NCI-H69 (cell line): ENCODE results near the gene ADAM15.

ENCODE experiments used
- DNase-seq: peaks from one replicate; lab custom pipeline; 2025; lab: John Stamatoyannopoulos, UW

ADAM15 gene

DNA sequence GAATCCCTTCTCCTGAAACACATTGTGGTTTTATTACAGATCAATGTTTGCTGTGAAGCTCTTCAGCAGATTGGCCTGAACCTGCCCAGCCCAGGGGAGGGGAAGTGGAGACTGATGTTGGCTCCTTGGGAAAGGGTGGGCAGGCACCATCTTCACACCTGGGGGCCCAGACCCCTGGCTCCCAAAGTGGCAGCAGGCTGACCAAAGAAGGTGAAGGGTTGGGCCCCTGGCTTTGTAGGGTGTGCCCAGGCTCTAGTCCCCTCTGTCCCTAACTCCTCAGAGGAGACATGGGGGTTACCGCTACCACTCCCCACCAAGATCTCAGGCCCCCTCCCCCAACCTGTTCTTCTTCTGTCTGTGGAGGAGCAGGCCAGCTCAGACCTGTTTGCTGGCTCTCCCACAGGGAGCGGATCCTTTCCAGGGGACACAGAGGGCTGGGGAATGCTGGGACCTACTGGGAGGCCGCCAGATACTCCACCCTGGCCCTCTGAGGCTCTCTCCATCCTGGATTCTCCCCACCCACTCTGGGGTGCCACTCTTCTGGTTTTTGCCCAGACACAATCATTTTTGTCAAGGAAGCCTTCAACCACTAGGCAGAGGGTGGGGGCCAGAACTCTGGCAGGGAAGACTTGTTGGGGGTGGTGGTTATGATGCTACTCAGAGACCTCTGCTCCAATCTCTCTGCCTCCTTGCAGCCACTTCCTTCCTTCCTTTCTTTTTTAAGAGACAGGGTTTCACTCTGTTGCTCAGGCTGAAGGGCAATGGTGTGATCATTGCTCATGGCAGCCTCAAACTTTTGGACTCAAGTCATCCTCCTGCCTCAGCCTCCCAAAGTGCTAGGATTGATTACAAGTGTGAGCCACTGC, 22.5 kb downstream of the ADAM15 start:
- no peak for DNase-seq

DNA sequence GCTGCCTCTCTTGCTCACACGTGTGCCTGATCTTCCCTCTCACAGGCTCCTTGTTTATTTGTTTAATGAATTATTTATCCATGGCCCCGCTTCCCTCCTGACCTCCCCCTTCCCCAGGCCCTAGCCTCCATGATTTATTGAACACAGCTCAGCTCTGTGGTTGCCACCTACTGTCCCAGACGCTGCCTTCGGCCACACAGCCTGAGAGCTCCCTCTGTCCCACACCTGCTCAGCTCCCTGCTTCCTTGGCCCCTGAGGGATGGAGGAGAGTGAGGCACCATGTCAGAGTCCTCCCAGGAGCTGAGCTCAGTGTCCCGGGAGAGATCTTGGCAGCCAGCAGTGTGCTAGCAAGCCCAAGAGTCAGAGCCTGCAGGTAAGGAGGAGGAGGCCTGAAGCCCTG, 24.4 kb downstream of the ADAM15 start:
- peak; percentile 32 for DNase-seq

GRCh38 chr1:155076371-155076770, 25.3 kb downstream of the ADAM15 start:
- DNase-seq: peak; percentile 25

DNA sequence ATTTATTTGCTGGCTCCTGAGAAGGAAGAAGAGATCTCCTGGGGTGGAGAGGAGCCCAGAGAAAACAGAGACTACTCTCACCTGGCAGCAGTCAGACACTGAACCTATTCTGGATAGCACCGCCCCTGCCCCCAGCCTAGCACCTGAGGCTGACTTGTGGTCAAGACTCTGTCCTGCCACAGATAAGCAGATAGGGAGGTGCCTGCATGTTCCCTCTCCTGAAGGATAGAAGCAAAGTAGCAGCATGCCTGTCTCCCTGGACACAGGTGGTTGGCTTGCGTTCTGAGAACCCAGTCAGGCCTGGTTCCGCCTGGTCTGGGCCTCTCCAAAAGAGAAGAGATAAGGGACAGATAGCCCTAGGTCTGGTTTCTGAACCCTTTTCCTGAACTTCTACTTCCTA, 26.2 kb downstream of the ADAM15 start:
- no peak for DNase-seq

GRCh38 chr1:155077758-155078445, 26.8 kb downstream of the ADAM15 start:
- peak; percentile 79 for DNase-seq

DNA sequence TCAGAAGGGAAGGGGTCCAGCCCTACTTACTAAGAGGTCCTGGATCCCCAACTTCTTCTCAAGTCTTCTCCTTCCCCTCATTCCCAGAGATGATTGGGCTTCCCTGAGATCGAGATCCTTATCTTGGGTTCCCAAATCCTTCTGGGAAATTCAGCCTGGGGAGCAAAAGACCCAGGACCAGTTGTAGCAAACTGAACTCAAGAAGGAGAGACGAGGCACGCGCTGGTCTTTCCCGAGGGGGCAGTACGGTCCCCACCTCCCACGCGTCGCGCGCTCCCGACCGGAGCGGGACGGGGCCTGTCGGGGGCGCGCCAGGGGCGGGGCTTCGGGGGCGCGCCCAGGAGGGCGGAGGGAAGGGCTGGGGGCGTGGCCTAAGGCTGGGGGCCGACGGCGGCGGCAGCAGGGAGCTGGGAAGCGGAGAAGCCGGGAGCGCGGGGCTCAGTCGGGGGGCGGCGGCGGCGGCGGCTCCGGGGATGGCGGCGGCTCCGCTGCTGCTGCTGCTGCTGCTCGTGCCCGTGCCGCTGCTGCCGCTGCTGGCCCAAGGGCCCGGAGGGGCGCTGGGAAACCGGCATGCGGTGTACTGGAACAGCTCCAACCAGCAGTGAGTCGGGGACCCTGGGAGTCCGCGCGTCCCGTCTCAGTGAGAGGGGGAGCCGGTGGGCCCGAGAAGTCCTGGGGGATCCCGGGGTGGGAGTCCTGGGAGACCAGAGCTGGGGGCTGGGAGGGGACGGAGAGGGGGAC, 27.5 kb downstream of the ADAM15 start, which contains the start of gene EFNA3:
TSS of gene EFNA3 (plus strand) at position 369 of the 741 bp plus-strand sequence. CDS start at position 474, 105 bp downstream.
- DNase-seq: peak; percentile 92

DNA sequence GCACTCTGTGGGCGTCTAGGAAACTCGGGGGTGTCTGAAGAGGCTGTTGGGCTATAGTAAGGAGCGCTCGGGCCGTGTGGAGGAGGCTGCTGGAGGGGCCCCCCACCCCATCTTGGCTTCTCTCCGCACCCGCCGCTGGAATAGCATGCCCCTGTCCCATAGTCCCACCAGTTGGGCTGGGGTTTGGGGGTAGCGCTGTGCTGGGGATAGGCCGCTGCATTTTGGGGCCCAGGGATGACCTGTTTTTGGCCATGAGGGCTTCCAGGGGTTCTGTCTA, 28.0 kb downstream of the ADAM15 start:
- no peak for DNase-seq

- peak; percentile 64 for DNase-seq
Observed at GRCh38 chr1:155079487-155080311, 28.6 kb downstream of the ADAM15 start.

- DNase-seq: peak; percentile 86
Observed at GRCh38 chr1:155080312-155081228, 29.5 kb downstream of the ADAM15 start.

- peak; percentile 76 for DNase-seq
Observed at GRCh38 chr1:155081472-155082300, 30.6 kb downstream of the ADAM15 start.

DNA sequence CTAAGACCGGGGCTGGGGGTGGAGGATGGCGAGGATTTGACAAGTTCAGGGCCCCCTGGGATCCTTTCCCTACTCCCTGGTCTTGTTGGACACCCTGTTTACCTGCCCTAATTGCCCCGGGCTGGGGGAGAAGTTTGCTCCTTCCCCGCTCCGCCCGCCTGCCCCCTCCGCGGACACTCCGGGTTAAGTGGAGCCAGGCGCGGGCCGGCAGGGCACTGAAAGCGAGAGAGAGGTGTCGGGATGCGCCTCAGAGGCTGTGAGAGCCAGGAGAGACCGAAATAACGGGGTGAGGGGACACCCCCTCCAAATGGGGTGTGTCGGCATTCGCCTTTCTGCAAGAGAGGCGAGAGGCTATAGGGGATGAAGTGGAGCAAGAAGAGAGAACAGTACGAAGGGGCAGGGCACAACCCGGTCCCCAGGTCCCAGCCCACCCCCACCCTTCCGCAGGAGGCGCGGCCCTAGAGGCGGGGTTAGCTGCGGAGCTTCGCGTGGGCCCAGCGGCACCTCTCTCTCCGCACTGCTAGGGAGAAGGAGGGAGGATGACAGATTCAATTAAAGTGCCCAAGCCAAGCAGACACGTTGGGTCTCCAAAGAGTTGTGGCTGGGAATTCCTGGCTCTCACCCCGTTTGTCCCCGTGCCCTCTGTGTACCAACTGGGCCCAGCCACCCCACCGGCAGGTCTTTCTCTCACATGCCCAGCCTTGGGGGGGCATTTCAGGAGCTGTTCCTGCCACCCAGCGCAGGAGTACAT, 31.4 kb downstream of the ADAM15 start:
- peak; percentile 57 for DNase-seq

GRCh38 chr1:155083052-155083541, 32.0 kb downstream of the ADAM15 start:
- no peak for DNase-seq

DNA sequence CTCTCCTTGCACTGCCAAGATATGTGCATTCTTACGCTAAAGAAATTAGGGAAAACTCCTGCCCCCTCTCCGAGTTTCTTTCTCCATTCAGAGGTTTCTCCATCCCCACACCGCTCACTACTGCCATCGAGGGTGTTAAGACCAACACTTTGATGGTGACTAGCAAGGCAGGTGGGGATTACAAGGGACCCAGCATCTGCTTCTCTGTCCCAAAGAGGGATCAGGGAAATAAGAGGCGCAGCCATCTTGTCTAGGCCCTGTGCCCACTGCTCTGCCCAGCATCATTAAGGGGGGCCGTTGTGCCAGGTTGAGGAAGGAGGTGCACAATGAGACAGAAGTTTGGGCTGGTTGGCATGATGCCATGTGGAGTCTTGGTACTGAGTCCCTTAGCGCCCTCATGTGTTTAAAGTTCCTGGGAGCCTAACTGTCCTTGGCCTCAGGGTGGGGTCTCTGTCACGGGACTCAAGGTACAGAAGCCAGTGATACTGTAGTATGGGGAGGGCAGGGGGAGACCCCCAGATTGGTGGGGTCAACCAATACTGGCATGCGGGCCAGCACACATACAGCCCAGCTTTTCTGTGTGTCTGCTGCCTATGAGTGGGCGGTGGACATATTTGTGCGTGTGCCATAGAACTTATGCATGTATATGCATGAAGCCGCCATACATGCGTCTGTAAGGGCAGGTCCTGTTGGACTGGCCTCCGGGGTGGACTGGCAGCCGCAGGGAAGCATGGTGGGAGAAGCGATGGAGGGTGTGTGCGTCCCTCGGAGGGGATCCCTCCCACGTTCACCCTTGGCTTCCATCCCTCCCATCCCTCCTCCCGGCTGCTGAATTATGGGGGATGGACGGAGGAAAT, 33.0 kb downstream of the ADAM15 start:
- DNase-seq: peak; percentile 72

DNA sequence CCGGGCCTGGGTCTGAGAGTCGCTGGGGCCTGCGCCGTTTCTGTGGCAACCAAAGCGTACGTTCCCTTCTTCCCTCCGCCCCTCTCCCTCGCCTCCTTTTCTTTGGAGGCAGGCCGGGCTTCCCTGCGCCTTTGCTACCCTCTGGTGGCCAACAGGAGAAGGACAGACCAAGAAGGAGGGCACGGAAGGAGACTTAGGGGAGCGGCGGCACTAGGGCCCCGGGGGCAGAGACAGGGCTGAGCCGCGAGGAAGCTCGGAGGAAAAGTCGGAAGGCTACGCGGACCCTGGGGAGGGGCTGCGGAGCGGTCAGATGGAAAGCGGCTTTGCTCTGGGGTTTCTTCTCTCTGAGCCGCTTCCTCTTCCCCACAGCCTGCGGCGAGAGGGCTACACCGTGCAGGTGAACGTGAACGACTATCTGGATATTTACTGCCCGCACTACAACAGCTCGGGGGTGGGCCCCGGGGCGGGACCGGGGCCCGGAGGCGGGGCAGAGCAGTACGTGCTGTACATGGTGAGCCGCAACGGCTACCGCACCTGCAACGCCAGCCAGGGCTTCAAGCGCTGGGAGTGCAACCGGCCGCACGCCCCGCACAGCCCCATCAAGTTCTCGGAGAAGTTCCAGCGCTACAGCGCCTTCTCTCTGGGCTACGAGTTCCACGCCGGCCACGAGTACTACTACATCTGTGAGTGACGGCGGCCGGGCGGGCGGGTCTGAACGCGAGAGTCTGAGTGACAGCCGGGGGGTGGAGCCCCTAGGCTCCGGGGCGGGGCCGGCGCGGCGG, 33.8 kb downstream of the ADAM15 start:
- DNase-seq: peak; percentile 97

- DNase-seq: peak; percentile 76
Observed at GRCh38 chr1:155085504-155086127, 34.5 kb downstream of the ADAM15 start.

GRCh38 chr1:155086128-155086741, 35.1 kb downstream of the ADAM15 start:
- DNase-seq: peak; percentile 87
